Measurements from ENCODE around the gene RAB11FIP3. TPM values are rescaled to one million over a fixed set of nuclear protein-coding genes. Genes with fewer than 3 reads are reported as not detected.
A peak's percentile ranks its signal among the peaks of the same experiment; 100 is the strongest.

The RAB11FIP3 gene
- total and polyA plus RNA-seq, 8 donors: 6.7 to 102 (median 18.1) TPM

DNA sequence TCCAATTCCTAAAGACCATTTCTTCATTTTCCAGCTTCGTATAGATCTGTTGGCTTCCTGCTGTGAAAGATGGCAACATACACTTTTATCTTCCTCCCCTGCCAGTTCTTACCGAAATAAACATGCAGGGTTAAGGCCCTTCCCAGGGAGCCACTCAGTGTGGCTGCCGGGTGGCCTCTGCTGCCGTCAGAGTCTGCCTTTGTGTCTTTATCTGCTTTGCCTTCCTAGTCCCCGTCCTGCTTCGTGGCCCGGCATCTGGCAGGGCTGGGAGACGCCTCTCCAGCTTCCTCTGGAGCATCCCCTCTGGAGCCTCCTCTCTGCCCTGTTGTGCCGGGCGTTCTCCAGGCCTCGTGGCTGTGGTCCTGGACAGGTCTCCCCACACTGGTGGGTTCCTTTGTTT, 71.8 kb downstream of the RAB11FIP3 start:
- TF ChIP-seq, protein P1, sequence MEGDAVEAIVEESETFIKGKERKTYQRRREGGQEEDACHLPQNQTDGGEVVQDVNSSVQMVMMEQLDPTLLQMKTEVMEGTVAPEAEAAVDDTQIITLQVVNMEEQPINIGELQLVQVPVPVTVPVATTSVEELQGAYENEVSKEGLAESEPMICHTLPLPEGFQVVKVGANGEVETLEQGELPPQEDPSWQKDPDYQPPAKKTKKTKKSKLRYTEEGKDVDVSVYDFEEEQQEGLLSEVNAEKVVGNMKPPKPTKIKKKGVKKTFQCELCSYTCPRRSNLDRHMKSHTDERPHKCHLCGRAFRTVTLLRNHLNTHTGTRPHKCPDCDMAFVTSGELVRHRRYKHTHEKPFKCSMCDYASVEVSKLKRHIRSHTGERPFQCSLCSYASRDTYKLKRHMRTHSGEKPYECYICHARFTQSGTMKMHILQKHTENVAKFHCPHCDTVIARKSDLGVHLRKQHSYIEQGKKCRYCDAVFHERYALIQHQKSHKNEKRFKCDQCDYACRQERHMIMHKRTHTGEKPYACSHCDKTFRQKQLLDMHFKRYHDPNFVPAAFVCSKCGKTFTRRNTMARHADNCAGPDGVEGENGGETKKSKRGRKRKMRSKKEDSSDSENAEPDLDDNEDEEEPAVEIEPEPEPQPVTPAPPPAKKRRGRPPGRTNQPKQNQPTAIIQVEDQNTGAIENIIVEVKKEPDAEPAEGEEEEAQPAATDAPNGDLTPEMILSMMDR (IDR thresholded peaks at IDR 0.05): no peak
- TF ChIP-seq POLR2AphosphoS5 (IDR thresholded peaks at IDR 0.05) (no peak), POLR2A (IDR thresholded peaks at IDR 0.05) (no peak), EP300 (IDR thresholded peaks at IDR 0.05) (no peak)
- DNase-seq: no peak
- no peak overlapping the region for H3K4me3 ChIP-seq
- peaks cover 0 to 46% (median 33%) of the 10 kb centered on the region in 4 donors for H3K36me3 ChIP-seq
- no peaks in the 10 kb centered on the region for H3K4me1 ChIP-seq
- no peaks in the 10 kb centered on the region for H3K9me3 ChIP-seq
- intact Hi-C loops (cut with DNase I; ENCODE audit: low total_unique reads): no loop called here
- WGBS, 5 donors: 79 to 92% (median 89%) methylated on average over 11 of the region's 11 CpGs
- H3K27ac ChIP-seq: no peak overlapping the region
- H3K27me3 ChIP-seq: no peaks in the 10 kb centered on the region

GRCh38 chr16:499924-500323, 74.5 kb downstream of the RAB11FIP3 start:
- WGBS, 5 donors: 75 to 86% (median 84%) methylated on average over 12 of the region's 12 CpGs
- no peak for DNase-seq
- intact Hi-C loops (cut with DNase I; ENCODE audit: low total_unique reads): no loop called here
- Histone ChIP-seq H3K4me1 (no peaks in the 10 kb centered on the region), H3K27me3 (no peaks in the 10 kb centered on the region), H3K36me3 (peaks cover 0 to 62% (median 38%) of the 10 kb centered on the region in 4 donors), H3K4me3 (no peak overlapping the region), H3K27ac (no peak overlapping the region), H3K9me3 (no peaks in the 10 kb centered on the region)
- TF ChIP-seq, protein P1 (IDR thresholded peaks at IDR 0.05): no peak
- no peak for TF ChIP-seq EP300 (IDR thresholded peaks at IDR 0.05)
- no peak for TF ChIP-seq POLR2A (IDR thresholded peaks at IDR 0.05)
- TF ChIP-seq POLR2AphosphoS5 (IDR thresholded peaks at IDR 0.05): no peak

DNA sequence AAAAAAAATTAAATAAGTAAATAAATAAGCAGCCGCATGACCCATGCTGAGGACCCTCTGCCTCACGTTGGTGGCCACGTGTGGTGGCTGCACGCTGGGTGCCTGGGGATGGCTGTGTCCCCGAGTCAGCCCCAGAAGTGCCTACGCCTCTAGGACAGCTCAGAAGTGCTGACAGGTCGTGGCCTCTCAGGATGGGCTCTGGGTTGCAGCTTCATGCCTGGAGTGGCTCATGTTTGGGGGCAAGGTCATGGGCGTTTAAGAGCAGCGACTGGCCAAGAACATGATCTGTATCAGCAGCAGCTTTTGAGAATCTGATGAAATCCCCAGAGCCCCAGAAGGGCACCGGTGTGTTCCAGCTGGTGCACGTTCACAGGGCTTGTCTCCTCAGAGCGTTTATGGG, 75.3 kb downstream of the RAB11FIP3 start:
- intact Hi-C loops (cut with DNase I; ENCODE audit: low total_unique reads): no loop called here
- TF ChIP-seq POLR2A (IDR thresholded peaks at IDR 0.05) (no peak), EP300 (IDR thresholded peaks at IDR 0.05) (no peak), POLR2AphosphoS5 (IDR thresholded peaks at IDR 0.05) (no peak)
- TF ChIP-seq, protein P1 (IDR thresholded peaks at IDR 0.05): no peak
- peaks cover 0 to 70% (median 44%) of the 10 kb centered on the region in 4 donors for H3K36me3 ChIP-seq
- no peaks in the 10 kb centered on the region for H3K9me3 ChIP-seq
- no peaks in the 10 kb centered on the region for H3K27me3 ChIP-seq
- 84 to 90% (median 84%) methylated on average over 11 to 12 of the region's 12 CpGs for WGBS, 5 donors
- H3K4me1 ChIP-seq: no peaks in the 10 kb centered on the region
- no peak overlapping the region for H3K27ac ChIP-seq
- no peak overlapping the region for H3K4me3 ChIP-seq
- no peak for DNase-seq

DNA sequence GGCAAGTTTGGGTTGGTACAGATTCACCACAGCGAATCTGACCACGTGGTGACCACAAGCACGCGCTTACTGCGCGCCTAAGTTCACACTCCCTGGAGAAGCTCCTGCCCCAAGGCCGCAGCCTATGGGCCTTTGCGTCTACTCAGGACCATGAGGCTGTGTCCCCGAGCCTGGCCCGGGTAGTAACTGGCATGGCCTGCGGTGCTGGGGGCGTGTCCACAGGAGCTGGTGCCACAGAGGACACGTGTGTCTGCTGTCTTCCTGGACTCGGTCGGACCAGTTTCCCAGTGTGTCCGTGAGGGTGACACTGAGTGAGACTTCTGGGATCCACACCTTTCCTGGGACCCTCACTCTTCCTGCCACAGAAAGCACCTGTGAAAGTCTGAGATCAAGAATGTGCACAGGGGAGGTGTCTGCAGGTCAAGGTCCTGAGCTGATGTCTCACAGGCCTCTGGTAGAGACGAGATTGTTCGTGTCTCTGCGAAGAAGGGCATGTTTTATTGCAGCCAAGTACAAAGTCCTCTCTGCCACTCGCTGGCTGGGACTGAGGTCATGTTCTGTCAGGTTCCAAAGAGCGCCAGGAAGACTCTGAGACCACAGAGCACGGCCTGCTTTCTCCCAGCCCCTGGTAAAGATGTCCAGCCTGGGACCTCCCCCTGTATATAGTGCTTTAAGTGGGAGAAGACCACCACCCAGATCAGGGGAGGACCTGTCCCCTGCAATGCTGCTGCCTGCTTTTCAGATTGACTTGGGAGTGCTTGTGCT, 76.9 kb downstream of the RAB11FIP3 start:
- TF ChIP-seq POLR2A (IDR thresholded peaks at IDR 0.05) (no peak), EP300 (IDR thresholded peaks at IDR 0.05) (no peak), POLR2AphosphoS5 (IDR thresholded peaks at IDR 0.05) (no peak)
- TF ChIP-seq, protein P1 (IDR thresholded peaks at IDR 0.05): no peak
- Histone ChIP-seq H3K9me3 (no peaks in the 10 kb centered on the region), H3K4me3 (no peak overlapping the region), H3K36me3 (peaks cover 0 to 66% (median 43%) of the 10 kb centered on the region in 4 donors), H3K27me3 (no peaks in the 10 kb centered on the region), H3K4me1 (no peaks in the 10 kb centered on the region), H3K27ac (no peak overlapping the region)
- intact Hi-C loops (cut with DNase I; ENCODE audit: low total_unique reads): no loop called here
- whole genome bisulfite sequencing, 5 donors: 76 to 87% (median 80%) methylated on average over 12 to 22 of the region's 22 CpGs
- DNase-seq: peak in 1 of 2 donors; percentile 63

Measured in stomach (tissue), 9 donors.